Mesenchymal stem cell (in vitro differentiated cells and primary cell): ENCODE data around the gene KRT27.
"Not testable (repeated sequence)": the region's sequence is repeated elsewhere in the genome, so short reads cannot be mapped to it uniquely, and the experiment has no call there.

ENCODE experiments used
- DNase-seq: peaks from one replicate; pipeline ENCODE4 v3.0.0-alpha.2; 2013
- H2AFZ ChIP-seq: one replicate; pipeline ENCODE4 v1.6.1; 2013; ENCODE audit warnings: low read depth, mild to moderate bottlenecking, control low read depth, inconsistent platforms, low read length, moderate library complexity
- H2AK5ac ChIP-seq: 2 replicates; pipeline ENCODE4 v1.6.1; 2013; ENCODE audit warnings: low read length, moderate library complexity, mild to moderate bottlenecking, inconsistent platforms; ENCODE audit not compliant: severe bottlenecking
- H2BK120ac ChIP-seq: one replicate; pipeline ENCODE4 v1.6.1; 2013; ENCODE audit warnings: low read depth, mild to moderate bottlenecking, inconsistent platforms, low read length, moderate library complexity
- H2BK12ac ChIP-seq, 2 experiments: one replicate each; pipeline ENCODE4 v1.6.1; 2013; ENCODE audit warnings: inconsistent platforms in 2 of 2, low read length in 2 of 2, mild to moderate bottlenecking in 2 of 2, moderate library complexity in 2 of 2, control low read depth in 1 of 2
- H2BK15ac ChIP-seq: one replicate; pipeline ENCODE4 v1.6.1; 2013; ENCODE audit warnings: mild to moderate bottlenecking, low read depth, inconsistent platforms; ENCODE audit not compliant: poor library complexity, severe bottlenecking
- H2BK5ac ChIP-seq: 2 replicates; pipeline ENCODE4 v1.6.1; 2013; ENCODE audit warnings: low read depth, mild to moderate bottlenecking, low read length, control low read depth, inconsistent platforms; ENCODE audit not compliant: poor library complexity, severe bottlenecking
- H3K14ac ChIP-seq, 2 experiments: one replicate each; pipeline ENCODE4 v1.6.1; 2013; ENCODE audit warnings: inconsistent platforms in 2 of 2, low read length in 2 of 2, control low read depth in 1 of 2, mild to moderate bottlenecking in 1 of 2, moderate library complexity in 1 of 2
- H3K18ac ChIP-seq, 2 experiments: one replicate each; pipeline ENCODE4 v1.6.1; 2013; ENCODE audit warnings: inconsistent platforms in 2 of 2, low read length in 2 of 2, control low read depth in 1 of 2, low read depth in 1 of 2, mild to moderate bottlenecking in 1 of 2
- H3K23ac ChIP-seq, 2 experiments: one replicate each; pipeline ENCODE4 v1.6.1; 2013; ENCODE audit warnings: inconsistent platforms in 2 of 2, low read length in 2 of 2, mild to moderate bottlenecking in 2 of 2, moderate library complexity in 2 of 2, control low read depth in 1 of 2
- H3K27ac ChIP-seq: 2 replicates; pipeline ENCODE4 v1.5.1; 2013; ENCODE audit warnings: mild to moderate bottlenecking, moderate library complexity, low read length, control low read depth, inconsistent platforms; ENCODE audit not compliant: poor library complexity, severe bottlenecking
- H3K27me3 ChIP-seq, 2 experiments: 2 replicates each; pipeline versions ENCODE4 v1.6.1 to v1.7.0; 2013; ENCODE audit warnings: low read length in 2 of 2, mild to moderate bottlenecking in 2 of 2, moderate library complexity in 2 of 2, control low read depth in 1 of 2, inconsistent platforms in 1 of 2; ENCODE audit not compliant: control insufficient read depth in 1 of 2, insufficient read depth in 1 of 2
- H3K36me3 ChIP-seq, 2 experiments: 2 replicates each; pipeline versions ENCODE4 v1.6.1 to v1.7.0; 2013; ENCODE audit warnings: low read length in 2 of 2, control low read depth in 1 of 2, inconsistent platforms in 1 of 2, low read depth in 1 of 2, mild to moderate bottlenecking in 1 of 2; ENCODE audit not compliant: insufficient read depth in 2 of 2, control insufficient read depth in 1 of 2
- H3K4ac ChIP-seq, 2 experiments: one replicate each; pipeline ENCODE4 v1.6.1; 2013; ENCODE audit warnings: inconsistent platforms in 2 of 2, low read length in 2 of 2, mild to moderate bottlenecking in 2 of 2, moderate library complexity in 2 of 2, control low read depth in 1 of 2, low read depth in 1 of 2
- H3K4me1 ChIP-seq: 2 replicates; pipeline ENCODE4 v1.6.1; 2013; ENCODE audit warnings: low read depth, low read length, control low read depth; ENCODE audit not compliant: control insufficient read depth, insufficient read depth
- H3K4me2 ChIP-seq: 2 replicates; pipeline ENCODE4 v1.6.1; 2013; ENCODE audit warnings: low read length, mild to moderate bottlenecking, inconsistent platforms; ENCODE audit not compliant: poor library complexity, severe bottlenecking
- H3K4me3 ChIP-seq, 2 experiments: 2 replicates each; pipeline versions ENCODE4 v1.5.1 to v1.7.0; 2013; ENCODE audit warnings: low read length in 2 of 2, mild to moderate bottlenecking in 2 of 2, control low read depth in 1 of 2, low read depth in 1 of 2; ENCODE audit not compliant: insufficient read depth in 1 of 2
- H3K79me1 ChIP-seq: replicated peaks from 2 replicates; pipeline ENCODE4 v1.6.1; 2013; ENCODE audit warnings: mild to moderate bottlenecking, control low read depth, low read length, inconsistent platforms; ENCODE audit not compliant: poor library complexity, severe bottlenecking
- H3K9ac ChIP-seq: 2 replicates; pipeline ENCODE4 v1.7.0; 2013; ENCODE audit warnings: mild to moderate bottlenecking, low read length, moderate library complexity
- H3K9me3 ChIP-seq: 2 replicates; pipeline ENCODE4 v1.7.0; 2013; ENCODE audit warnings: mild to moderate bottlenecking, low read length; ENCODE audit not compliant: control insufficient read depth
- H4K8ac ChIP-seq: one replicate; pipeline ENCODE4 v1.6.1; 2013; ENCODE audit warnings: inconsistent platforms, mild to moderate bottlenecking, low read length, moderate library complexity
- H4K91ac ChIP-seq: one replicate; pipeline ENCODE4 v1.6.1; 2013; ENCODE audit warnings: mild to moderate bottlenecking, low read length, inconsistent platforms
- WGBS: methylation state at CpG from one replicate; pipeline ENCODE4 v1.1.7; 2013; ENCODE audit warnings: mixed read lengths; 5-methylcytosine and 5-hydroxymethylcytosine counted together

The KRT27 gene

GRCh38 chr17:40817103-40817682 lies 34.8 kb upstream of the KRT27 start:
- no peak for DNase-seq
- H2AFZ ChIP-seq = no peak overlapping the region
- H4K91ac ChIP-seq = no peak overlapping the region
- no peak overlapping the region for H3K4ac ChIP-seq
- no peaks in the 10 kb centered on the region for H3K27me3 ChIP-seq
- no peak overlapping the region for H3K18ac ChIP-seq
- H3K14ac ChIP-seq = no peak overlapping the region
- peak overlapping the region in 1 of 2 experiments; percentile 90 for H3K4me3 ChIP-seq
- WGBS = 98% methylated on average over 4 of the region's 4 CpGs
- H2BK12ac ChIP-seq = no peak overlapping the region
- H3K4me2 ChIP-seq = no peak overlapping the region
- H3K23ac ChIP-seq = no peak overlapping the region
- peaks cover 9% of the 10 kb centered on the region for H3K79me1 ChIP-seq
- no peak overlapping the region for H4K8ac ChIP-seq
- H2BK15ac ChIP-seq = no peak overlapping the region
- no peak overlapping the region for H3K27ac ChIP-seq
- H3K36me3 ChIP-seq = peaks cover 7 to 21% of the 10 kb centered on the region in 2 experiments
- H2AK5ac ChIP-seq = no peak overlapping the region
- H3K9me3 ChIP-seq = no peaks in the 10 kb centered on the region
- peaks cover 1% of the 10 kb centered on the region for H3K4me1 ChIP-seq
- H2BK5ac ChIP-seq = no peak overlapping the region
- H3K9ac ChIP-seq = no peak overlapping the region
- no peak overlapping the region for H2BK120ac ChIP-seq

GRCh38 chr17:40816569-40816968 lies 34.2 kb upstream of the KRT27 start:
- peaks cover 4 to 19% of the 10 kb centered on the region in 2 experiments for H3K36me3 ChIP-seq
- H3K23ac ChIP-seq = no peak overlapping the region
- no peak for DNase-seq
- no peak overlapping the region for H3K27ac ChIP-seq
- H3K27me3 ChIP-seq = no peaks in the 10 kb centered on the region
- no peaks in the 10 kb centered on the region for H3K9me3 ChIP-seq
- H4K8ac ChIP-seq = no peak overlapping the region
- 100% methylated on average over 1 of the region's 3 CpGs for WGBS
- no peak overlapping the region for H2BK12ac ChIP-seq
- H3K9ac ChIP-seq = no peak overlapping the region
- no peak overlapping the region for H2BK15ac ChIP-seq
- H2BK5ac ChIP-seq = no peak overlapping the region
- no peak overlapping the region for H3K18ac ChIP-seq
- no peak overlapping the region for H4K91ac ChIP-seq
- no peak overlapping the region for H2AK5ac ChIP-seq
- no peak overlapping the region for H2AFZ ChIP-seq
- peaks cover 1% of the 10 kb centered on the region for H3K4me1 ChIP-seq
- H3K4me2 ChIP-seq = no peak overlapping the region
- no peak overlapping the region for H3K4me3 ChIP-seq
- H3K4ac ChIP-seq = no peak overlapping the region
- H2BK120ac ChIP-seq = no peak overlapping the region
- peaks cover 5% of the 10 kb centered on the region for H3K79me1 ChIP-seq
- H3K14ac ChIP-seq = no peak overlapping the region

GRCh38 chr17:40815381-40815780 lies 33.0 kb upstream of the KRT27 start:
- H2BK15ac ChIP-seq = no peak overlapping the region
- no peaks in the 10 kb centered on the region for H3K9me3 ChIP-seq
- H3K14ac ChIP-seq = no peak overlapping the region
- H4K91ac ChIP-seq = no peak overlapping the region
- H3K27me3 ChIP-seq = no peaks in the 10 kb centered on the region
- no peak overlapping the region for H3K4me2 ChIP-seq
- H2BK12ac ChIP-seq = no peak overlapping the region
- H3K9ac ChIP-seq = no peak overlapping the region
- H3K4ac ChIP-seq = no peak overlapping the region
- no peak for DNase-seq
- H3K79me1 ChIP-seq = peaks cover 4% of the 10 kb centered on the region
- no peak overlapping the region for H3K18ac ChIP-seq
- no peak overlapping the region for H4K8ac ChIP-seq
- no peak overlapping the region for H2AFZ ChIP-seq
- H3K23ac ChIP-seq = no peak overlapping the region
- WGBS = no CpG with 5 or more reads among the region's 1 CpG
- no peak overlapping the region for H2AK5ac ChIP-seq
- no peak overlapping the region for H3K27ac ChIP-seq
- no peak overlapping the region for H2BK120ac ChIP-seq
- peaks cover 4 to 19% of the 10 kb centered on the region in 2 experiments for H3K36me3 ChIP-seq
- H3K4me1 ChIP-seq = peaks cover 1% of the 10 kb centered on the region
- H2BK5ac ChIP-seq = no peak overlapping the region
- H3K4me3 ChIP-seq = no peak overlapping the region

GRCh38 chr17:40814657-40815056 lies 32.3 kb upstream of the KRT27 start:
- H2BK120ac ChIP-seq, H3K9me3 ChIP-seq, H2BK5ac ChIP-seq, H2BK15ac ChIP-seq, H3K27me3 ChIP-seq, H3K18ac ChIP-seq, H3K79me1 ChIP-seq, H3K14ac ChIP-seq, H2AFZ ChIP-seq, H2AK5ac ChIP-seq, H3K27ac ChIP-seq, H3K4me3 ChIP-seq, H3K9ac ChIP-seq, H4K91ac ChIP-seq, H3K23ac ChIP-seq, H3K4ac ChIP-seq, H3K4me2 ChIP-seq, DNase-seq, H2BK12ac ChIP-seq, H4K8ac ChIP-seq, H3K4me1 ChIP-seq: not testable (repeated sequence)
- peaks cover 4 to 19% of the 10 kb centered on the region in 2 experiments for H3K36me3 ChIP-seq
- 100% methylated on average over 1 of the region's 3 CpGs for WGBS
